22Rv1 (cell line): ENCODE measurements around the gene XRCC3.

Experiments
- H3K27ac ChIP-seq: fragments of 450-650 bp; 2 replicates; pipeline ENCODE4 v1.5.1; 2017
- CTCF ChIP-seq: fragments of 450-650 bp; IDR thresholded peaks from 2 replicates; pipeline ENCODE4 v1.5.1; 2017; ENCODE audit warnings: mild to moderate bottlenecking
- ZFX ChIP-seq: fragments of 450-650 bp; IDR thresholded peaks from 2 replicates; pipeline ENCODE4 v1.6.1; 2017; ENCODE audit warnings: antibody characterized with exemption, borderline replicate concordance

XRCC3 gene

GRCh38 chr14:103705118-103705503 lies 10.1 kb downstream of the XRCC3 start:
- no peak overlapping the region; the same call in 1 of the 2 replicates for H3K27ac ChIP-seq
- no peak for TF ChIP-seq CTCF
- TF ChIP-seq ZFX, result no peak

GRCh38 chr14:103704708-103705107 lies 10.5 kb downstream of the XRCC3 start:
- H3K27ac ChIP-seq, result no peak overlapping the region; the same call in 1 of the 2 replicates
- TF ChIP-seq CTCF (no peak), ZFX (no peak)

DNA sequence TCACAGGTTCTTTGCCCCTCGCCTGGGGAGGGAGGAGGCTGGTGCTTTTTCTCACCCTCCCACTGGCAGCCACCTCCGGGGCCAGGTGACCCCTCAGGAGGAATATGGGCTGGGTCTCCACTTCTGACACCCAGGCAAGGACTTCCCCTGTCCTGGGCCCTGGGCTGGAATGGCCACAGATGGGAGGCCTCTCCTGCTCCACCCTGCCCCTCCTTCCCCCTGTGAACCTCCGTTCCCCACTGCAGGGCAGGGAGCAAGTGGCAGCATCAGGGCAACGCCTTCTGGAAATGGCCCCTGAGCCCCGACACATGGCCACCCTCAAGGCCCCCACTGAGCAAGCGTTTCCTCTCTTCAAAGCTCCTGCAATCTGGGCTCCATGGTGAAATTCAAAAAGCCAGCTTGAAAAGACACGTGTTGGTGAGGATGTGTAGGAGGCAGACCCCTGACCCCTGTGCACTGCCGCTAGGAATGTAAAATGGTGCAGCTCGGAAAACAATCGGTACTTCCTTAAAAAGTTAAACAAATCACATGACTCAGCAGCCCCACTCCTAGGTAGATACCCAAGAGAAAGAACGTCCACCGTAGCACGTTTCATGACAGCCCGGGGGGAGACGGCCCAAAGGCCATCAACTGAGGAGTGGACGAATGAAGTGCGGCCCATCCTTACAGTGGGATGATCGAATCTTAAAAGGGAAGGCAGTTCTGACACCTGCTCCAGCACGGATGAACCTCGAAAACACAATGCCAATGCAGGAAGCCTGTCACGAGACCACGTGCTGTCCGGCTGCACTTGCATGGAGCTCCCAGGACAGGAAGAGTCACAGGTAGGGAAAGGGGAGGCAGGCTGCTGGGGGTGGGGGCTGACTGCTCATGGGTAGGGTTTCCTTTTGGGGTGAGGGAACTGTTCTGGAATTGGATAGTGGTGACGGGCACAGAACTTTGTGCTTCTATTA lies 11.5 kb downstream of the XRCC3 start:
- TF ChIP-seq ZFX, result no peak
- no peak for TF ChIP-seq CTCF
- no peak overlapping the region for H3K27ac ChIP-seq

DNA sequence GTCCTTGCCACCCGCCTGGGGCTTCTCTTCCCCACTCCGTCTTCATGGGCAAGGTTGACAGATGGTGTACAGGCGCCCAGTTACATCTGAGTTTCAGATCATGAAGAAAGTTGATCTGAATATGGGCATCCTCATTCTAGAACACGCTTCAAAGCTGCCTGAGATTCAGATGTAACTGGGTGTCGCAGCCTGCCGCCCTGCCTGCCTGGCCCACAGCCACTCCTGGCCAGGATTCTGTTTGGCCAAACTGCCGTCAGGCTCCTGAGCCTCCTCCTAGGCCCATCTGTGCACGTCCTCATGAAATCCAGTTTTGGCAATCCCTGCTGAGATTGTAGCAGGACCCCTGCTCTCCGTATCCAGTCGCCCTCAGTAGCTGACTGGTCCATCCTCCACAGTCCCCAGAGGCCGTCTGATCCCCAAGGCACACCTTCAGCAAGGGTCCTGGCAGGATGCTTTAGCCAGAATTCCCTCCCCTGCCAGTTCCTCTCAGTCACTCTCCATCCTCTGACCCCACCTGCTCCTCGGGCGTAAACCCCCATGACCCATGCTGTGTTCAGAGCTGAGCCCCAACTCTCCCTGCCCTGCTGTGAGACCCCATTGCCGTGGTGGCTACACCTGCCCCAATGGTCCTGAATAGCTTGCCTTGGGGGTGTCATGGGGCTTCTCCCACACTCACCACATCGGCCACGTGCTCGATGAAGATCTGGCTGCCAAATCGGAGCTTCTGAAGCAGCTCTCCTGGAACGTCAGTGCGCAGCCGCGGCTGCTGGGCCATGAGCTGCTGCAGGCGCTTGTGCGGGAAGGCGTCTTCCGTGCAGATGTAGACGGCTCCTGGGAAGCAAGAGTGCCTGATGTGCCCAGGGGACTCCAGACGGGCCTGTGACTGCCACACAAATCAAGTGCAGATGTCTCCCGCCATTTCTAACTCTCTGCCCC lies 12.5 kb downstream of the XRCC3 start:
- TF ChIP-seq ZFX, result no peak
- H3K27ac ChIP-seq, result peak overlapping the region; percentile 20; the same call in 1 of the 2 replicates

GRCh38 chr14:103702095-103702494 lies 13.2 kb downstream of the XRCC3 start:
- peak overlapping the region; percentile 20; the same call in 1 of the 2 replicates for H3K27ac ChIP-seq
- TF ChIP-seq ZFX, result no peak
- TF ChIP-seq CTCF, result no peak

- TF ChIP-seq CTCF (no peak), ZFX (no peak)
- peak overlapping the region; percentile 20; the same call in 1 of the 2 replicates for H3K27ac ChIP-seq
Observed at GRCh38 chr14:103700753-103701490, 14.3 kb downstream of the XRCC3 start.
